NT2/D1 (cell line): ENCODE results near the gene DIAPH2.

Source experiments
- DNase-seq: peaks from one replicate; pipeline ENCODE4 v3.0.0-alpha.2; 2011; ENCODE audit warnings: low read depth, low spot score
- H3K27me3 ChIP-seq: 2 replicates; pipeline ENCODE4 v1.6.0; 2011; ENCODE audit warnings: mild to moderate bottlenecking; ENCODE audit not compliant: insufficient read length, insufficient read depth
- H3K36me3 ChIP-seq: 2 replicates; pipeline ENCODE4 v1.6.1; 2011; ENCODE audit warnings: mild to moderate bottlenecking, low read length, mixed read lengths; ENCODE audit not compliant: insufficient read depth, insufficient read length
- H3K4me1 ChIP-seq: 2 replicates; pipeline ENCODE4 v1.5.1; 2011; ENCODE audit not compliant: insufficient read depth, insufficient read length
- H3K4me3 ChIP-seq: 2 replicates; pipeline ENCODE4 v1.5.1; 2011; ENCODE audit warnings: low read depth; ENCODE audit not compliant: insufficient read length
- H3K9ac ChIP-seq: 2 replicates; pipeline ENCODE4 v1.6.0; 2011; ENCODE audit warnings: low read depth; ENCODE audit not compliant: insufficient read length
- H3K9me3 ChIP-seq: 2 replicates; pipeline ENCODE4 v1.5.1; 2011; ENCODE audit warnings: mild to moderate bottlenecking, low read length; ENCODE audit not compliant: insufficient read depth
- SUZ12 ChIP-seq: IDR thresholded peaks from 2 replicates; pipeline ENCODE4 v1.6.1; 2011; ENCODE audit not compliant: insufficient read length, insufficient read depth; ENCODE audit errors: extremely low read depth
- YY1 ChIP-seq: IDR thresholded peaks from 2 replicates; pipeline ENCODE4 v1.6.1; 2011; ENCODE audit not compliant: insufficient read length, insufficient read depth
- ZNF274 ChIP-seq: IDR thresholded peaks from 2 replicates; pipeline ENCODE4 v1.6.1; 2011; ENCODE audit warnings: mild to moderate bottlenecking, low read depth, low read length

The DIAPH2 gene

DNA sequence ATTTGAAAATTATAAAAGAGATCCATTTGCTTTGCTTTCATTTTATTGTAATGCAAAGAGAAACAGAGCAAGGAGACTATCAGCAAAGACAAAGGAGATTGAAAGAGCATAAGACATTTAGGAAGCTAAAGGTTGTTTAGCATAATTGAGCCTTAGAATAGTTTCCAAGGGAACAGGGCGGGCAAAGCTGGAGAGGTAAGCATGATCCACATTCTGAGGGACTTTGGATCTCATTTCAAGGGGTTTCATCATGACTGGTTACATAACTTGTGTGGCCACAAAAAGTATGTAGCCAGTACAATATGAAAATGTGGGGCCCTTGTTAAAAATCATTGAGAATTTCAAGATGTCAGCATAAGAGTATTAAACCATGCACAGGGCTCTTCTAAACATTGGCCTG is 605.6 kb downstream of the DIAPH2 start:
- no peaks in the 10 kb centered on the region for H3K9me3 ChIP-seq
- no peaks in the 10 kb centered on the region for H3K27me3 ChIP-seq
- H3K4me3 ChIP-seq = no peak overlapping the region

DNA sequence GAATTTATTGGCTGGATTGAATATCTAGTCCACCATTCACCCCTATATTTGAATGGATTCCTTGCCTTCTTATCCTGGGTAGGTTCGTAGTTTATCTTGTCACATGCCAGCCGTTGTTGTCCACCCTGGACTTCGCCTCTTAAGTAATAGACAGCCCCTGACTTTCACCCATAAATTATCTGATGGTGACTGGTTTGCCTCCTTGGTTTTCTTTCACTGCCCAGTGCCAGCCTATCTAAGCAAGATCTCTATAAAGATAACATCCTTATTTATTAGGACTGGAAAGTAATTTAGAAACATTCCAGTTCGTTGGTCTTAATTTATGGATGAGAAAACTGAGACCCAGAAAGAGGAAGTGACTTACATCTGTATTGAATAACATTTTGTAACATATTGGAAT is 609.4 kb downstream of the DIAPH2 start:
- no peaks in the 10 kb centered on the region for H3K36me3 ChIP-seq
- H3K4me3 ChIP-seq = no peak overlapping the region
- no peaks in the 10 kb centered on the region for H3K27me3 ChIP-seq
- no peak for DNase-seq
- H3K4me1 ChIP-seq = no peaks in the 10 kb centered on the region
- H3K9me3 ChIP-seq = no peaks in the 10 kb centered on the region
- H3K9ac ChIP-seq = no peak overlapping the region
- TF ChIP-seq ZNF274 (no peak), SUZ12 (no peak), YY1 (no peak)

More for the DNA sequence above, 605.6 kb downstream of the DIAPH2 start:
- Histone ChIP-seq H3K9ac (no peak overlapping the region), H3K36me3 (no peaks in the 10 kb centered on the region), H3K4me1 (no peaks in the 10 kb centered on the region)
- peak; percentile 35 for DNase-seq
- TF ChIP-seq YY1 (no peak), ZNF274 (no peak), SUZ12 (no peak)

DNA sequence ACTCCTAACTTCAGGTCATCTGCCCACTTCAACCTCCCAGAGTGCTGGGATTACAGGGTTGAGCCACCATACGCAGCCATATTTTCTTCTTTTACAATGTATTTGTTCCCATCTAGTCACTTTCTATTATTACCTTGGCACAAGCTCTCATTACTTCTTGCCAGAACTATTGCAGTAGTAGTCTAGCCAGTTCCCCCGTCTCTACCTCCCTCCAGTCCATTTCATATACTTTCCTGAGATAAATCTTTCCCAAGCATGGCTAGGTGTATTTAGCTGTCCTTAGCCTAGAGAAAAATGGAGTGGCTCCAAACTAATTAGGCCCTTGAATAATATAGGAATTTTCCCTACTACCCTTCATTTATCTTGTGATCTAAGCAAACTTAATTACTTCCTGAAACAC is 611.3 kb downstream of the DIAPH2 start:
- DNase-seq = no peak
- H3K27me3 ChIP-seq = no peaks in the 10 kb centered on the region
- H3K4me3 ChIP-seq = no peak overlapping the region
- no peaks in the 10 kb centered on the region for H3K4me1 ChIP-seq
- no peak overlapping the region for H3K9ac ChIP-seq
- no peaks in the 10 kb centered on the region for H3K9me3 ChIP-seq
- TF ChIP-seq YY1 = no peak
- no peak for TF ChIP-seq ZNF274
- TF ChIP-seq SUZ12 = no peak
- H3K36me3 ChIP-seq = no peaks in the 10 kb centered on the region

GRCh38 chrX:97306771-97307470 is 622.3 kb downstream of the DIAPH2 start:
- DNase-seq = no peak
- Histone ChIP-seq H3K9ac (no peak overlapping the region), H3K4me3 (no peak overlapping the region), H3K36me3 (no peaks in the 10 kb centered on the region), H3K27me3 (no peaks in the 10 kb centered on the region), H3K9me3 (no peaks in the 10 kb centered on the region), H3K4me1 (no peaks in the 10 kb centered on the region)
- TF ChIP-seq YY1 (no peak), ZNF274 (no peak), SUZ12 (no peak)

DNA sequence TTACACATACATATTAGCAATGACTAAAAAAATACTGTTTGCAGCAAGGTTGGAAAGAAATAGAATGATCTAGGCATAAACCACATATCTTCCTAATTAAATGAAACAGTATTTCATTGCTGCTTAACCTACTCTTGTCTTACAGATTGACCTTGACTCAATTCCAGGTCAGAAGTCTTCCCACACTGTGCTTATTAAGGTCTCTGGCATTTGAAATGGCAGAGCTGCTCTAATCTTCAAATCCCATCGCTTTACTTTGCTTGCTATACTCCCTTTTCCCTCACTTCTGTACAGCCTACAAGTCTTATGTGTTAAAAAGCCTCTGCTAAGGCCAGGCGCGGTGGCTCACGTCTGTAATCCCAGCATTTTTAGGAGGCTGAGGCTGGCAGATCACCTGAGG is 623.5 kb downstream of the DIAPH2 start:
- H3K9me3 ChIP-seq = no peaks in the 10 kb centered on the region
- TF ChIP-seq SUZ12 (no peak), YY1 (no peak), ZNF274 (no peak)
- H3K4me1 ChIP-seq = no peaks in the 10 kb centered on the region
- no peak overlapping the region for H3K4me3 ChIP-seq
- no peaks in the 10 kb centered on the region for H3K36me3 ChIP-seq
- no peak overlapping the region for H3K9ac ChIP-seq
- no peak for DNase-seq
- H3K27me3 ChIP-seq = no peaks in the 10 kb centered on the region

DNA sequence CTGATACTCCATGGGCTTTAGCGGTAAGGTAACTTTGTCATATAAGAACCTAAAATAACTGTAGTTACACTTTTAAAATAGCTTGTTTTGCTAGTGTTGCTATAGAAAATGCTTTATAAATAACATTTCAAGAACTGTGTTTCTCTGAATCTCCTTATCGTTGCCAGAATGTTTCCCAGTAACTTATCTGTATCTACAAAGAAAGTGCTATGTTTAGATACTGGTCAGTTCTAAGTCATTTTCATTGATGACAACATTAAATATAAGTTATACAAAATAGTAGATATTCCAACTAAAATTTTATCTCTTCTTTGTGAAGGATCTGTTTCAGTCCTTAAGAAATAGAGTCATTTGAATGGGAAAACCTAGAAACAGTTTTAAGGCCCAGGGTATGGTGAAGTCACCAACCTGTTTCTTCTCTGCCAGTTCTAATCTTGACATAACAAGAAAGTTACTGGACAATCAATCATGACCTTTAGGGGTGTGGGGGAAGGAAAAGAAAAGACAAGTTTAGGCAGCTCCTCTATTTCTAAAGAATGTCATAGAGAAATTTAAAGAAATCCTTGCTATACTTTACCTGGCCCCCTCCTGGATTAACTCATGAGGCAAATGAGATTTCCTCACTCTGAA is 625.0 kb downstream of the DIAPH2 start:
- no peak for DNase-seq
- H3K9ac ChIP-seq = no peak overlapping the region
- no peak overlapping the region for H3K4me3 ChIP-seq
- TF ChIP-seq ZNF274 (no peak), YY1 (no peak), SUZ12 (no peak)
- no peaks in the 10 kb centered on the region for H3K4me1 ChIP-seq
- H3K27me3 ChIP-seq = no peaks in the 10 kb centered on the region
- no peaks in the 10 kb centered on the region for H3K36me3 ChIP-seq
- no peaks in the 10 kb centered on the region for H3K9me3 ChIP-seq

GRCh38 chrX:97310373-97310772 is 625.7 kb downstream of the DIAPH2 start:
- no peak for TF ChIP-seq YY1
- no peak for TF ChIP-seq ZNF274
- no peak for TF ChIP-seq SUZ12
- no peaks in the 10 kb centered on the region for H3K27me3 ChIP-seq
- H3K4me1 ChIP-seq = no peaks in the 10 kb centered on the region
- peak; percentile 76 for DNase-seq
- peak overlapping the region; percentile 47 for H3K4me3 ChIP-seq
- peaks cover 4% of the 10 kb centered on the region for H3K36me3 ChIP-seq
- peak overlapping the region; percentile 69 for H3K9ac ChIP-seq
- H3K9me3 ChIP-seq = no peaks in the 10 kb centered on the region
